ENCODE data around the gene TUBGCP5.
A peak's percentile ranks its signal among the peaks of the same experiment; 100 is the strongest.
"Not testable (repeated sequence)": the region's sequence is repeated elsewhere in the genome, so short reads cannot be mapped to it uniquely, and the experiment has no call there.

The TUBGCP5 gene

DNA sequence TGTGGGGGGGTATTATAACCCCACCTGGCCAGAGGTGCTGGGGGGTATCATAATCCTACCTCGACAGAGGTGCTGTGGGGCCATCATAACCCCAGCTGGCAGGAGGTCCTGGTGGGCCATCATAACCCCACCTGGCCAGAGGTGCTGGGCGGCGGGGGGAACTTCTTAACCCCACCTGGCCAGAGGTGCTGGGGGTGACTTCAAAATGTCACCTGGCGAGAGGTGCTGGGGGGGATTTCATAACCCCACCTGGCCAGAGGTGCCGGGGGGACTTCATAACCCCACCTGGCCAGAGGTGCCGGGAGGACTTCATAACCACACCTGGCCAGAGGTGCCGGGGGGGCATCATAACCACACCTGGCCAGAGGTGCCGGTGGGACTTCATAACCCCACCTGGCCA is 2.4 kb upstream of the TUBGCP5 start:
- not testable (repeated sequence) for DNase-seq (ENCODE audit: low read depth in 2 of 2)

DNA sequence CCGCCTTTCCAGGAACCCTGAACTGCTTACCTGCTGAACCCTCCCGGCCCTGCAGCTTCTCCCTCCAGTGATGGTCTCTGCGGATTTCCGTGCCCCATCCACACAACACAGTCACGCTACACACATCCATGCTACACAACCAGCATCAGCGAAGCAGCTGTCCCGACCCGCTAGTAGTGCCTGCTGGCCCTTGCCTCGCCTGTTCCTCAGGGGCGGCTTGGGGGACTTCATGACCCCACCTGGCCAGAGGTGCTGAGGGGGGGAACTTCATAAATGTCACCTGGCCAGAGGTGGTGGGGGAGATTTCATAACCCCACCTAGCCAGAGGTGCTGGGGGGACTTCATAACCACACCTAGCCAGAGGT is 530 bp upstream of the TUBGCP5 start:
- DNase-seq (ENCODE audit: low read depth in 2 of 2): no peak

DNA sequence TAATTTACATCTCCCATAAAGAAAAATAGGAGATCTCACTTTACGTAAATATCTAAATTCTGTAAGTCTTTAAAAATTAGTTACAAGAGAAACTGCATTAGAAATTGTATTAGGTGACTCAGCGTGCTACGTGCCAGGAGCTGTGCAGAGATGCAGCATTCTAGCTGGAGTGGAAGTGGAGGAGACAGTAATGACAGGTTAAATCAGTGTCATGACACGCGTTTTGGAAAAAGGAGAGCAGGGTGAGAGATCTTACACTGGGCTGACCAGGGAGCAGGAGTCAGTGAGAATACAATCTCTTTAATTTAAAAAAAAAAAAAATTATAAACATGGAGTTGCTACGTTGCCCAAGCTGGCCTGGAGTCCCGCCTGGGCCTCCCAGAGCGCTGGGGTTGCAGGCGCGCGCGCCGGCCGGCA is 635 bp downstream of the TUBGCP5 start:
- DNase-seq (ENCODE audit: low read depth in 2 of 2): no peak

DNA sequence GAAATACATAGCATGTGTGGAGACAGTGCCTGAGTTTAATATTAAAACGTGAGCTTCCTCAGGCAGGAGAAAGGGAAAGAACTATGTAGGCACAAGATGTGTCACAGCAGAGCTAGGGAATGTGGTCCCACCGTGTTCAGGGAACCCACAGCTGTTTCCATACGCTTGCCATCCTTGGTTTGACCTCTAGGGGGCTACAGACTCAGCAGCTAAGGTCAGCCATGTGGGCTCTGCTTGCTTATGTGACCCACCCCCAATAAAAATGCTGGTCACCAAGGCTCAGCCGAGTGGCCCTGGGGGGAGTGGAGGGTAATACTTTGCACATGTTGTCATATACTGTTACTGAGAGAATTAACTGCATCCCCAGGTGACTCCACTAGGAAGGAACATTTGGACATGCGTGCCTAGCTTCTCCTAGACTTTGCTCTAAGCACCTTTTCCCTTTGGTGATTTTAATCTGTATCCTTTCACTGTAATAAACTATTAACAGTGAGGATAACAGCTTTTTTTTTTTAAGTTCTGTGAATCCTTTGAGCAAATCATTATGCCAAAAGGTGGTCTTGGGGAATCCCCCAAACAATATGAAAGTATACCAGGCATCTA is 3.3 kb downstream of the TUBGCP5 start:
- DNase-seq (ENCODE audit: low read depth in 2 of 2): peak in 1 of 2 experiments; percentile 51

DNA sequence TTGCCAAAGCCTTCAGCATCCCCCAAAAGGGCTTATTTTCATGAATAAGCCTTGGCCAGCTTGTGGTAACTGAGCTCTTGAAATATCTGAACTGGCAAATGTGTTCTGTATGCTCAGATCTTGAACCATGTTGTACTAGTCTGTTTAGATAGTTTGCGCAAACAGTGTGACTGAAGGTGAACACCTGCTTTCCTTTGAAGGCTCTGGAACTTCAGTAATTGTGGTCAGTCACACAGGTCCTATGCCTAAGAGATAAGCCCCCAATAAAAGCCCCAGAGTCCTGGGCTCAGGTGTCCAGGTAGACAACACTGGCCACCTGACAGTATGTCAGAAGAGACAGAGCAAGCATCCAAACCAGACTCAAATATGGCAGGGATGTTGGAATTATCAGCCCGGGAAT is 5.4 kb downstream of the TUBGCP5 start:
- no peak for DNase-seq (ENCODE audit: low read depth in 2 of 2)

DNA sequence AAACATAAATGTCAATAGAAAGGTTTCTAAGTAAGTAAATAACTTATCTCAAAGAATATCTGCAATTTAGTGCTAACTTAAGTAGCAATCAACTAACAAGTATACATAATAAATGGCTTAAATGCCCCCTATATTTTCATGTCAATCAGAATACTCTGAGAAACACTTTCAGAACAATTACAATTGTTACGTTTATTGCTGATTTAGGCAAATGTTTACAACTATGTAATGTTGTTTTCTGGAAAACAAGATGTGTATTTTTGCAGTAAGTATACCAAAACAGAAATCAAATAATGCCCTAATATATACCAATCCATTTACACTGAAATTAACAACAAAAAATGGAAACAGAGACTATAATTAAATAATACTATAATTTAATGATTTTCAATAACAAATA is 13.2 kb downstream of the TUBGCP5 start:
- DNase-seq (ENCODE audit: low read depth in 2 of 2): no peak

DNA sequence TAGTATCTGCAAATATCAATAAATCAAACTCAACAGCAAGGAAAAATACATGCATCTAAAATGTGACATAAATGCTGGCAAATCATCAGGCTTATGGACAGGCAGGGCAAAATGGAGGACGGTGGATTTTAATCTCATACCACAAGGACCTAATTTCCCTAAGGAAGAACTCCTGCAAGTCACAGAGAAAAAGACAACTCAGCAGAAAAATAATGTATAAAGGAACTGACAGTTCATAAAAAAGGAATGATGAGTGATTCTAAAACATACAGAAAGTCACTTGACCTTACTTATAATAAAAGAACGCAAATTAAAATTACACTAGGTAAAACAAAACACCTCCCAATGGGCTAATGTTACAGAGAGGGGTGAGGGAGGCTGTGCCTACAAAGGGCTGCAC is 17.2 kb downstream of the TUBGCP5 start:
- DNase-seq (ENCODE audit: low read depth in 2 of 2): no peak

DNA sequence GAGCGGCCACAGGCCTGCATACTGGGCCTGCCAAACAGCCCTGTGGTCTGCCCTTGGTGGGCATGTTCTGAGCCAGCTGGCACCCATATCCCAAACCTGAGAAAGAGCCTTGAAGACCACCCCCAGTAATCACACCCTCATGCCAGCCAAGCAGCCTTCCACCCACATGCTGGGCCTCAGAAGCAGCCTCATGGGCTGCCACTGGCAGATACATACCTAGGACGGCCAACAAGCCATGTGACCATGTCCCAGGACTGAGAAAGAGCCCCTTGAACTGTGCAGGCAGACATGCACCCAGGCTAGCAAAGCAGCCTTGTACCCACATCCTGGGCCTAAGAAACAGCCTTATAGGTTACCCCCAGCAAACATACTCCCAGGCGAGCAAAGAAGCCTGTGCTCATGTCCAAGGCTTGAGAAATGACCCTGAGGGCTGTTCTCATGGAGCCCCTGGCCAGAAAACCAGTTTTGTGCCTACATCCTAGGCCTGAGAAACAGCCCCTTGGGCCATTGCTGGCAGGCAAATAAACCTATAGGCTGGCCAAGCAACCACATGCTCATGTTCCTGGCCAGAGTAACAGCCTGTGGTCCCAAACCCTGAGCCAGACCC is 24.9 kb downstream of the TUBGCP5 start:
- no peak for DNase-seq (ENCODE audit: low read depth in 2 of 2)

DNA sequence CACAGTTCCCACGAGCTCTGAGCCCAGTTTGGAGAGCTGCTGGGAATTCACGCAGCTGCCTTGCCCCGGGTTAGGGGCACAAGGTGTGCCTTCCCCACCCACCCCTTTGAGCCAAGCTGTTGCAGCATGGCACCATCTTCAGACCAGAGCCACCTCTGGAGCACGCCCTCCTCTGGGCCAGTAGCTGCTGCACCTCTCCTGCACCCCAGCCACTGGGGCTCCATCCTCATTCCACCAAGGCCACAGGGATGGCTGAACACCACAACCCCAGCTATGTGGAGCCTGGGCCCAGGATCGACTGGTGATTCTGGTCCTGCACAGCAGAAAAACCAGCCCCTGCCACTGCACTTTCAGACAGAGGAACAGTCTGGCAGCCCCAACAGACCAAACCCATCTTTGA is 25.7 kb downstream of the TUBGCP5 start:
- DNase-seq (ENCODE audit: low read depth in 2 of 2): no peak

DNA sequence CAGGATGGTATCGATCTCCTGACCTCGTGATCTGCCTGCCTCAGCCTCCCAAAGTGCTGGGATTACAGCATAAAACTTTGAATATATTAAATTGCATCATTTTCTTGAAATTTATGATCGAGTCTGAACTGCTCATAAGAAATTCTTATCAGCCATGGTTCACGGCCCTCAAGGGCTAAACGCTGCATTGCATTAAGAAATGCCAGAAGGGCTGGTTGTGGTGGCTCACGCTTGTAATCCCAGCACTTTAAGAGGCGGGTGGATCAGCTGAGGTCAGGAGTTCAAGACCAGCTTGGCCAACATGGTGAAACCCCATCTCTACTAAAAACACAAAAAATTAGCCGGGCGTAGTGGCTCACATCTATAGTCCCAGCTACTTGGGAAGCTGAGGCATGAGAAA is 26.8 kb downstream of the TUBGCP5 start:
- not testable (repeated sequence) for DNase-seq (ENCODE audit: low read depth in 2 of 2)

DNA sequence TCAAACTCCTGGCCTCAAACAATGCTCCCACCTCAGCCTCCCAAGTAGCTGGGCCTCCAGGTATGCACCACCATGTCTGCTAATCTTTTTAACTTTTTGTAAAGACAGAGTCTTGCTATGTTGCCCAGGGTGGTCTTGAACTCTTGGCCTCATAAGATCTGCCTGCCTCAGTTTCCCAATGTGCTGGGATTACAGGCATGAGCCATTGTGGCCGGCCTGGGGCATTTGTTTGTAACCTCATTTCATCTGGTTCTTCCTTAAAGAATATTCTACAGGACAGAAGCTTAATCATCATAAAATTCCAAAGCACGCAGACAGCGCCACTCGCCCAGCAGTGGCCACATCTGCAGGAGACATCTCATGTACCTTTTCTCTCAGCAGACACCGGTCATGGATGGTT is 35.6 kb downstream of the TUBGCP5 start:
- no peak for DNase-seq (ENCODE audit: low read depth in 2 of 2)

DNA sequence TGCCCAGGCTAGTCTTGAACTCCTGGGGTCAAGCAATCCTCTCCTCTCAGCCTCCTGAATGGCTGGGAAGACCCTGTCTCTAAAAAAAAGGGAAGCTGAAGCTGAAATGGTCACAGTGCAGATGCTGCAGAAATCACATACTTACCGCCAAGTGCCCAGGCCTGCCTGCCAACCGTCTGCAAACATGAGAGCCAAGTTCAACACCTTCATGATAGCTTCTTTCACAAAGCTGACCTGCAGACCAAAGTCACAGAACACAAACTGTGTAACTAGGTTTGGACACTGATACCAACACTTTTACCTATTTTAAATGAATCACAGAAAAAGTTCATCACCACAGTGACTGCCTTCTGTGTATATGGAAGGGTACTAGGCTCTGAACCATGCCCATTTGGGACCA is 36.4 kb downstream of the TUBGCP5 start:
- DNase-seq (ENCODE audit: low read depth in 2 of 2): no peak

DNA sequence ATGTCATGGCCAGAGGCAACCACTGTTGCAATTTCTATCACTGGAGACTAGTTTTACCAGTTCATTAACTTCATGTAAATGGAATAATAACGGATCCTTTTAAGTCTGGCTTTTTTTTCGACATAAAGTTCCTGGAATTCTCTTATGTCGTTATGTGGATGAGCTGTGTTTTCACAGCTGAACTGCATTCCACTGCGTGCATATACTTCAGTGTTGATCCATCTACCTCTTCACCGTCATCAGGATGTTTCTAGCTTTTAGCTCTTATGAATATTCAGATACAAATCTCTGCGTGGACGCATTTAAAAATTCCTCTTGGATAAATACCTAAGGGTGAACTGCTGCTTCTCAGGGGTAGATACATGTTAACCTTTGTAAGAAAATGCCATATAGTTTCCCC is 43.6 kb downstream of the TUBGCP5 start:
- DNase-seq (ENCODE audit: low read depth in 2 of 2): no peak

DNA sequence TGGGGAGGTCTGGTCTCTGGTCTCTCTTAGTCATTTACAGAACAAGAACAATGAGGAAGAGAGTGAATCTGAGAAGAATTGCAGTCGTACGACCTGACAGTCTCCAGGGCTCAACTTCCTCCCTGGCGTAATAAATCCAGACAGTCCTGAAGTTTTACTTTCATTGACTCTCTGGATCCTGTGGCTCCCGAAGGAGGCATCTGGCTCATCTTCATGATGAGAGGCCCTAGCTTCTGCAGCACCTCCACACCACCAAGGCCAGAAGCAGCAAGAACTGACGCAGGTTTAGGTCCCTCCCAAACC is 47.4 kb downstream of the TUBGCP5 start:
- DNase-seq (ENCODE audit: low read depth in 2 of 2): no peak

DNA sequence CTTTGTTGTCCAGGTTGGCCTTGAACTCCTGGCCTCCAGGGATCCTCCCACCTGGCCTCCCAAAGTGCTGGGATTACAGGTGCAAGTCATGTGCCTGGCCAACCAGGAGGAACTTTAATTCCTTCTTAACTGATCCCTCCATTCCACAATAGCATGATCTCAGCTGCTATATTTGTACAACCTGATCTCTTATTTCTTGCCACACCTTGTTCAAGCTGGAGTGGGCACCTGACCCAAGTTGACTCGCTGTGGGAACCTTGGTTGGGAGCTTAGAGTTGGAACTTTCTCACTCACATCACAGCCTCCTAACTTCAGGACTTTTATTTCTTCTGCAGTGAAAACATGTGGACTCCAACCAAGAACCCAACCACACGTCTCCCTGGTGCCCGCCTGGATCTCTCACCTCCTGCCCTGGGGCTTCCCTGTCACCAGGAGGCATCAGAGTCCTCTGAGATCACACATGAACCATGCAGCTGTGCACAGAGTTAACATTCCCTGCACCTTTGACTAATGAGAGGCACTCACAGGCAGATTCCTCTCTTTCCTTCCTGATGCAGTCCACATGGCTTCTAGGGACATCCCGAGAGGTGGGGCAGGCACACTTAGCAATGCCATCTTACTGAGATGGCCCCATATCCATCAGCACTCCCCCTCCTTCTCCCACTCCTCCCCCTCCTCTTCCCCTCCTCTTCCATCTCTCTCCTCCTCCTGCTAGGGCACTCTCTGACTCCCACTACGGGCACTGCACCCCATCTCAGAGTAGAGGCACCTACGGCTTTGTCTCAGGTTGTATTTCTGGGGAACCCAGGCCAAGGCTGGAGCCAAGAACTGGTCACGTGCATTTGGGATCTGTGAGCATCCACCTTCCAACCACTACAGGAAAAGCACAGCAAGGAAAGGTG is 49.5 kb downstream of the TUBGCP5 start:
- DNase-seq (ENCODE audit: low read depth in 2 of 2): no peak

DNA sequence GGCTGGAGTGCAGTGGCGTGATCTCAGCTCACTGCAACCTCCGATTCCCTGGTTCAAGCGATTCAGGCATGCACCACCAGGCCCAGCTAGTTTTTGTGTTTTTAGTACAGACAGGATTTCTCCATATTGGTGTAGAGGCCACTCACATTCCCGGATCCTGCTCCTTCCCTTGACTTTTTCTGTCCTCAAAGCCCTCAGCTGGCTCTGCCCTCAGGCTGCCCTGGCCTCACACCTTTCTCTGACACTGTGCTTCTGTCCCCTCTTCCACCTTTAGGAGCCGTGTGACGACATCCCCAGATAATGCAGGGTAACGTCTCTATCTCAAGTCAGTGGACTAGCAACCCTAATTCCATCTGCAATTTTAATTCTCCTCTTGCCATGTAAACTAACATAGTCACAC is 50.6 kb downstream of the TUBGCP5 start:
- no peak for DNase-seq (ENCODE audit: low read depth in 2 of 2)

DNA sequence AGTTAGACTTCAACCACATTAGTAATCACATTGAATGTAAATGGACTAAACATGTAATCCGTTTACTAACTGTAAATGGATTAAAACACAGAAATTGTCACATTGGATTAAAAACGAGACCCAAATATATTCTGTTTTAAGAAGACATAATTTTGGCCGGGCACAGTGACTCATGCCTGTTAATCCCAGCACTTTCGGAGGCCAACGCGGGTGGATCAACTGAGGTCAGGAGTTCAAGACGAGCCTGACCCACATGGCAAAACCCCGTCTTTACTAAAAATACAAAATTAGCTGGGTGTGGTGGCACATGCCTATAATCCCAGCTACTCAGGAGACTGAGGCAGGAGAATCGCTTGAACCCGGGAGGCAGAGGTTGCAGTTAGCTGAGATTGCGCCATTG is 57.4 kb downstream of the TUBGCP5 start:
- not testable (repeated sequence) for DNase-seq (ENCODE audit: low read depth in 2 of 2)

DNA sequence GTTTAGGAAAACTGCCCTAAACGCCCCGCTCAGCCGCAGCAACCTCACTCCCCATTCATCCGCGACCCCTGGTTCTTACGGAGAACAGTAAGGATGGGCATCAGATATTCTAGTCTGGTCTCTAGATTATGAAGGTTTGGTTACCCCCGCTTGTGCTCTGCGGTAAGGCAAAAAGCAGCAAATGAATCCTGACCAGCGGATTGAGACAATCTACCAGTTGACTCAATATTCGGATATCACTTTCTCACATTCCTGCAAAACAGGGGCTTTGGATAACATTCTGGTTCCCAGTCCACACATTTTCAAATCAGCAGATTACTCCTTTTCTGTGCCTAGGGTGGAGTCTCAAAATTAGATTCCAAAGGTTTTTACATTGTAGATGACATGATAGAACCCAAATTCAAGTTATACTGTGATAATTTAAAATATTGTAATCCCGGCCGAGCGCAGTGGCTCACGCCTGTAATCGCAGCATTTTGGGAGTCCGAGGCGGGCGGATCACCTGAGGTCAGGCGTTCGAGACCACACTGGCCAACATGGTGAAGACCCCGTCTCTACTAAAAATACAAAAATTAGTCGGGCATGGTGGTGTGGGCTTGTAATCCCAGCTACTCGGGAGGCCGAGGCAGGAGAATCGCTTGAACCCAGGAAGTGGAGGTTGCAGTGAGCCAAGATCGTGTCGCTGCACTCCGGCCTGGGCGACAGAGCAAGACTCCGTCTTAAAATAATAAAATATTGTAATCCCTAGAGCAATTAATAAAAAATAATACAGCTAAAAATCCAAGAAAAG is 58.1 kb downstream of the TUBGCP5 start:
- DNase-seq (ENCODE audit: low read depth in 2 of 2): no peak

DNA sequence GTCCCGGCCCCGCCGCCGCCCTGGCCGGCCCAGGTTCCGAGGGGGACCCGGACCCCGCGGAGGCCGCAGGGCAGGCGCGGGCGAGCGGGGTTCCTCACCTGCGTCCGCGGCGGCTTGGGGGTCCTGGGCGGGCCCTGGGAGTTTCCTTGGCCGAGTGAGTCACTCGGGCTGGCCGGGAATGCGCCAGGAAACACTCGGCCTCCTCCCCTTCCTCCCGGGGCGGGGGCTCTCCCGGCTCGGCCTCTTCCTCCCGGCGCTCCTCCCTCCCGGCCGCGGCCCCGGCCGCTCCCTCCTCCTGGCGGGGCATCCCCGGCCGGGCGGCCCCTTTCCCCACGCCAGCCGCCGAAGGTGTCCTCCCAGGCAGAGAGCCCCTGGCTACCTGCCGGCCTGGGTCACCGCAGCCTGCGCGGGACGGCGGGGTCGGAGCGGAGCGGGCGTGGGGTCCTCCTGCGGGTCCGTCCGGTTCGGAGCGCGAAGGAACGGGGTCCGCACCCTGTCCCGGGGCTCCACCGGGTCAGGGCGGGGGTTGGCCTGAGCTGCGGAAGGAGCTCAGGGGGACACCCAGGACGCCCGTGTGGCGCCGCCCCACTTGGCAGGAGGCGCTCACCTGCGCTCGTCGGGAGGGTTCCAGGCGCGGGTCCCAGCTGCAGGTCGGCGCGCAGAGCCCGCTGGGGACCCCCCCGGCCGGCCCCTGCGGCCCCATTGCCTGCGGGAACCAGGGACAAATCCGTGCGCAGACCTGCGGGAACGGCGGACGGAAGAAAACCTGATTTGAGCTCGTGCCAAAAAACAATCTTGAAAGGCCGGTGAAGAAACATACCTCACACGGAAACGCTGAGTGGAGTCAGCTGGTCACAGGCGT is 58.9 kb downstream of the TUBGCP5 start, which contains the start of gene CYFIP1:
TSS of gene CYFIP1 (minus strand) at position 180 of the 862 bp plus-strand sequence. CDS start 33,083 bp downstream, outside the sequence.
- DNase-seq (ENCODE audit: low read depth in 2 of 2): peak in 1 of 2 experiments; percentile 35

DNA sequence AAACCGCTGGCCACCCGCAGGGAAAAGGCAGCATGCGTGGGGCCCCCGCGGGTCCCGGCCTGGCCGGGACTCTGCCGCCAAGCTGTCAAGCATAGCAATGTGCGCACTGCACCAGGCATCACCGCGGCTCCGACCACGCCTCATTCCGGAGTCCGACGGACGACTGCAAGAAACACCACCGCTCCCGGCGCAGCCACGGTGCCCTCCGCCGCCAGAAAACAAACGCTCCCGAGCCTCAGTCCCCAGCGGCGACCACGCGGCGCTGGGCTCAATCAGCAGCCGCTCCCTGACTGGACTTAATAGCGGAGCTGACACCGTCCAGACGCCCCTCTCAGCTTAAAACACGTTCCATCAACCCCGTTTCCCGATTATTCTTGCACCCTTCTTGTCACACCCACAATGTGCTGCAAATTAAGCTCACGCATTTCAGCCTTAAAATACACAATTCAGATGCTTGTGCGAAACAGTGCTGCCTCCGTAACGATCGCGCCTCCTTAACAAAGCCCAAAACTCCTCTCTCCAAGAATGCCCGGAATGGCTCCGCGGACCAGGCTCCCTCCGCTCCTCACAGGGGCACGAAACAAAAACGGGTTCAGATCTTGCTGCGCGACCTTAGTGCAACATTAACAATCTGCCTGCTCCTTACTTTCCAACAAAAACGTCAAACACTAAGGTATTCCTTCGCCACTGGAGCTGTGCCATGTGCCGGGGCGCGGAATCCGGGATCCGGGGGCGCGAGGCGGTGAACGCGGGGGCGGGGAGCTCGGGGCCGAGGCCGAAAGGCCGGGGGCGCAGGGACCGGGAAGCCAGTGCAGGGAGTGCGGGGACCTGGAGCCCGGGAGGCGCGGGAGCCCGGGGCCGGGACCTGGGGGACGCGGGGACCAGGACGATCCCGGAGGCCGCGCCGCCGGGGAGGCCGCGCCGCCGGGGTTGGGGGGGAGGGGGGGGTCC is 59.9 kb downstream of the TUBGCP5 start:
- DNase-seq (ENCODE audit: low read depth in 2 of 2): peak in 1 of 2 experiments; percentile 22
